Activated CD4-positive, alpha-beta T cell treated with anti-CD3 and anti-CD28 coated beads, Interleukin-2, amount 10 ng/mL, durations not matched to agents 7 days and 5 days (primary cell): ENCODE data around the gene ZNF443. TPM values are rescaled to one million over a fixed set of nuclear protein-coding genes. Genes with fewer than 3 reads are reported as not detected.
"Not testable (repeated sequence)": the region's sequence is repeated elsewhere in the genome, so short reads cannot be mapped to it uniquely, and the experiment has no call there.

Experiments
- CTCF ChIA-PET: fragments of 350-600 bp; sonication (Branson Sonifier 250); formaldehyde crosslinking; loops from one replicate; lab custom pipeline; 2021; ENCODE audit warnings: antibody characterized with exemption; lab: Charles Lee
- POLR2A ChIA-PET: fragments of 350-600 bp; sonication (Branson Sonifier 250); formaldehyde crosslinking; loops from one replicate; lab custom pipeline; 2021; ENCODE audit warnings: antibody characterized with exemption; lab: Charles Lee
- DNase-seq: peaks from one replicate; pipeline ENCODE4 v3.0.0-alpha.2; 2020
- H3K27ac Mint-ChIP-seq: one replicate; pipeline ENCODE4 v1.8.0; 2021; ENCODE audit warnings: mild to moderate bottlenecking, moderate library complexity, mixed read lengths
- H3K27me3 Mint-ChIP-seq: one replicate; pipeline ENCODE4 v1.8.0; 2021; ENCODE audit warnings: mixed read lengths
- H3K36me3 Mint-ChIP-seq: one replicate; pipeline ENCODE4 v1.8.0; 2021; ENCODE audit warnings: low read depth, mixed read lengths
- H3K4me1 Mint-ChIP-seq: one replicate; pipeline ENCODE4 v1.8.0; 2021; ENCODE audit warnings: mixed read lengths
- H3K4me3 Mint-ChIP-seq: one replicate; pipeline ENCODE4 v1.8.0; 2021; ENCODE audit warnings: mild to moderate bottlenecking, moderate library complexity, mixed read lengths
- H3K9me3 Mint-ChIP-seq: one replicate; pipeline ENCODE4 v1.8.0; 2021; ENCODE audit warnings: mixed read lengths
- total RNA-seq, 2 experiments: library from RNA; stranded (reverse); gene quantifications; one replicate each; pipeline ENCODE4 v1.2.3, GENCODE V29; 2021

Gene ZNF443
- 1 to 10 TPM; 5.8 to 6.4 TPM for total RNA-seq

- Mint-ChIP-seq H3K9me3 (peaks cover 29% of the 10 kb centered on the region), H3K36me3 (peaks cover 25% of the 10 kb centered on the region), H3K27me3 (no peaks in the 10 kb centered on the region), H3K27ac (peak within 1 kb of the TSS; percentile 93), H3K4me3 (peak within 1 kb of the TSS; percentile 93), H3K4me1 (peaks cover 17% of the 10 kb centered on the region)
- DNase-seq, result peak; percentile 99
- ChIA-PET POLR2A (interaction anchor here (0.6 to 0.7 kb wide), 2 partner anchors 513 to 1203 kb away, joined by 3 to 20 read pairs; no protein-coding TSS in a partner anchor), CTCF (interaction anchor here (0.6 to 1.6 kb wide), 4 partner anchors 8 to 36 kb away, joined by 3 to 4 read pairs (median 4); no protein-coding TSS in a partner anchor)
Measured at GRCh38 chr19:12440541-12441316, at the start of gene ZNF443. Gene ZNF443, minus strand, starts transcription at chr19:12441021. Its CDS starts 107 bp downstream, at chr19:12440914.

GRCh38 chr19:12486265-12486783 is 45.5 kb upstream of the ZNF443 start:
- H3K27me3 Mint-ChIP-seq, H3K9me3 Mint-ChIP-seq, POLR2A ChIA-PET, H3K27ac Mint-ChIP-seq, H3K36me3 Mint-ChIP-seq, DNase-seq, H3K4me3 Mint-ChIP-seq: not testable (repeated sequence)
- peaks cover 29% of the 10 kb centered on the region for H3K4me1 Mint-ChIP-seq
- CTCF ChIA-PET, result interaction anchor here (0.6 kb wide), 1 partner anchor 15 kb away, joined by 3 read pairs; no protein-coding TSS in a partner anchor

GRCh38 chr19:12485571-12485970 is 44.8 kb upstream of the ZNF443 start:
- ChIA-PET POLR2A (no interaction called here), CTCF (interaction anchor here (0.9 kb wide), 1 partner anchor 10 kb away, joined by 3 read pairs; no protein-coding TSS in a partner anchor)
- peaks cover 4% of the 10 kb centered on the region for H3K36me3 Mint-ChIP-seq
- DNase-seq, result no peak
- no peaks in the 10 kb centered on the region for H3K27me3 Mint-ChIP-seq
- peak overlapping the region; percentile 22 for H3K27ac Mint-ChIP-seq
- H3K4me1 Mint-ChIP-seq, result peaks cover 29% of the 10 kb centered on the region
- peaks cover 9% of the 10 kb centered on the region for H3K9me3 Mint-ChIP-seq
- peak overlapping the region; percentile 89 for H3K4me3 Mint-ChIP-seq

- CTCF ChIA-PET, result interaction anchor here (0.9 to 1.0 kb wide), 2 partner anchors 11 to 13 kb away, joined by 3 read pairs; no protein-coding TSS in a partner anchor
- peaks cover 9% of the 10 kb centered on the region for H3K9me3 Mint-ChIP-seq
- peak overlapping the region; percentile 87 for H3K27ac Mint-ChIP-seq
- peak overlapping the region; percentile 89 for H3K4me3 Mint-ChIP-seq
- no peak for DNase-seq
- POLR2A ChIA-PET, result no interaction called here
- H3K27me3 Mint-ChIP-seq, result no peaks in the 10 kb centered on the region
- H3K36me3 Mint-ChIP-seq, result peaks cover 4% of the 10 kb centered on the region
- H3K4me1 Mint-ChIP-seq, result peaks cover 29% of the 10 kb centered on the region
Measured at GRCh38 chr19:12485052-12485416, 44.2 kb upstream of the ZNF443 start.

GRCh38 chr19:12484371-12485051 is 43.7 kb upstream of the ZNF443 start, which contains the start of gene ZNF709:
Gene ZNF709, minus strand, starts transcription at chr19:12484816. Its CDS starts 159 bp downstream, at chr19:12484657.
- CTCF ChIA-PET, result interaction anchor here (1.0 kb wide), 1 partner anchor 13 kb away, joined by 3 read pairs; no protein-coding TSS in a partner anchor
- peak; percentile 88 for DNase-seq

GRCh38 chr19:12484011-12484370 is 43.2 kb upstream of the ZNF443 start:
- Mint-ChIP-seq H3K27me3 (no peaks in the 10 kb centered on the region), H3K4me3 (peak overlapping the region; percentile 89), H3K36me3 (peaks cover 4% of the 10 kb centered on the region), H3K27ac (peak overlapping the region; percentile 57), H3K9me3 (peaks cover 9% of the 10 kb centered on the region), H3K4me1 (peaks cover 29% of the 10 kb centered on the region)
- ChIA-PET POLR2A (no interaction called here), CTCF (no interaction called here)
- no peak for DNase-seq

More at GRCh38 chr19:12484371-12485051, 43.7 kb upstream of the ZNF443 start, which contains the start of gene ZNF709:
- peak within 1 kb of the TSS; percentile 89 for H3K4me3 Mint-ChIP-seq
- H3K36me3 Mint-ChIP-seq, result peaks cover 4% of the 10 kb centered on the region
- H3K27me3 Mint-ChIP-seq, result no peaks in the 10 kb centered on the region
- peak within 1 kb of the TSS; percentile 87 for H3K27ac Mint-ChIP-seq
- POLR2A ChIA-PET, result no interaction called here
- peaks cover 29% of the 10 kb centered on the region for H3K4me1 Mint-ChIP-seq
- peaks cover 9% of the 10 kb centered on the region for H3K9me3 Mint-ChIP-seq

- Mint-ChIP-seq H3K4me1 (peaks cover 39% of the 10 kb centered on the region), H3K9me3 (peaks cover 15% of the 10 kb centered on the region), H3K27me3 (no peaks in the 10 kb centered on the region), H3K36me3 (peaks cover 8% of the 10 kb centered on the region), H3K4me3 (peak overlapping the region; percentile 31), H3K27ac (peak overlapping the region; percentile 36)
- ChIA-PET POLR2A (no interaction called here), CTCF (interaction anchor here (1.2 kb wide), 1 partner anchor 14 kb away, joined by 3 read pairs; no protein-coding TSS in a partner anchor)
- DNase-seq, result no peak
Measured at GRCh38 chr19:12482509-12482886, 41.7 kb upstream of the ZNF443 start.

- CTCF ChIA-PET, result interaction anchor here (1.2 kb wide), 2 partner anchors 14 to 15 kb away, joined by 3 read pairs; no protein-coding TSS in a partner anchor
- Mint-ChIP-seq H3K36me3 (peaks cover 8% of the 10 kb centered on the region), H3K27me3 (no peaks in the 10 kb centered on the region), H3K4me3 (no peak overlapping the region), H3K9me3 (peaks cover 16% of the 10 kb centered on the region), H3K4me1 (peaks cover 39% of the 10 kb centered on the region), H3K27ac (no peak overlapping the region)
- POLR2A ChIA-PET, result no interaction called here
- no peak for DNase-seq
Measured at GRCh38 chr19:12481781-12482508, 41.1 kb upstream of the ZNF443 start.

- no peak for DNase-seq
- peaks cover 23% of the 10 kb centered on the region for H3K4me1 Mint-ChIP-seq
- no peak overlapping the region for H3K4me3 Mint-ChIP-seq
- POLR2A ChIA-PET, result interaction anchor here (0.6 kb wide), 1 partner anchor 28 kb away, joined by 4 read pairs; no protein-coding TSS in a partner anchor
- H3K27ac Mint-ChIP-seq, result no peak overlapping the region
- H3K9me3 Mint-ChIP-seq, result peaks cover 36% of the 10 kb centered on the region
- CTCF ChIA-PET, result interaction anchor here (0.9 kb wide), 1 partner anchor 11 kb away, joined by 3 read pairs; no protein-coding TSS in a partner anchor
- peaks cover 12% of the 10 kb centered on the region for H3K36me3 Mint-ChIP-seq
- H3K27me3 Mint-ChIP-seq, result no peaks in the 10 kb centered on the region
Measured at GRCh38 chr19:12478234-12478941, 37.6 kb upstream of the ZNF443 start.

- H3K27me3 Mint-ChIP-seq, POLR2A ChIA-PET, H3K27ac Mint-ChIP-seq, CTCF ChIA-PET, H3K4me1 Mint-ChIP-seq, DNase-seq, H3K4me3 Mint-ChIP-seq: not testable (repeated sequence)
- H3K36me3 Mint-ChIP-seq, result peaks cover 38% of the 10 kb centered on the region
- H3K9me3 Mint-ChIP-seq, result peaks cover 45% of the 10 kb centered on the region
Measured at GRCh38 chr19:12467651-12468050, 26.8 kb upstream of the ZNF443 start.

- no peak overlapping the region for H3K4me3 Mint-ChIP-seq
- no peak overlapping the region for H3K27ac Mint-ChIP-seq
- no peaks in the 10 kb centered on the region for H3K27me3 Mint-ChIP-seq
- no peaks in the 10 kb centered on the region for H3K4me1 Mint-ChIP-seq
- DNase-seq, result no peak
- ChIA-PET CTCF (interaction anchor here (0.5 kb wide), 1 partner anchor 344 kb away, joined by 3 read pairs; no protein-coding TSS in a partner anchor), POLR2A (no interaction called here)
- H3K9me3 Mint-ChIP-seq, result peaks cover 46% of the 10 kb centered on the region
- H3K36me3 Mint-ChIP-seq, result peaks cover 27% of the 10 kb centered on the region
Measured at GRCh38 chr19:12465211-12465610, 24.4 kb upstream of the ZNF443 start.
